Kidney epithelial cell (primary cell): ENCODE results near the gene FAM110D. TPM values are rescaled to one million over a fixed set of nuclear protein-coding genes. Genes with fewer than 3 reads are reported as not detected.

Experiments used
- DNase-seq: peaks from one replicate; pipeline ENCODE4 v3.0.0-alpha.2; 2010; ENCODE audit warnings: low read depth
- H3K27me3 ChIP-seq: 2 replicates; pipeline ENCODE4 v1.6.0; 2011; ENCODE audit warnings: low read length; ENCODE audit not compliant: control insufficient read depth, insufficient read depth
- H3K36me3 ChIP-seq: 2 replicates; pipeline ENCODE4 v1.5.1; 2011; ENCODE audit warnings: low read length; ENCODE audit not compliant: control insufficient read depth, insufficient read depth
- H3K4me3 ChIP-seq: 2 replicates; pipeline ENCODE4 v1.5.1; 2011; ENCODE audit warnings: low read depth, mild to moderate bottlenecking, control low read depth, low read length
- CTCF ChIP-seq: IDR thresholded peaks from 2 replicates; pipeline ENCODE4 v1.5.1; 2011; ENCODE audit warnings: mild to moderate bottlenecking, moderate library complexity, low read length, control low read depth, inconsistent platforms; ENCODE audit not compliant: insufficient read depth, poor library complexity, severe bottlenecking
- total RNA-seq: library from RNA; depleted of rRNA; stranded (reverse); fragments of >200 nt; gene quantifications from 2 replicates; pipeline ENCODE4 v1.2.3, GENCODE V29; 2015

The FAM110D gene
- total RNA-seq, 1 donor from 2014 or later: 0.79 TPM

DNA sequence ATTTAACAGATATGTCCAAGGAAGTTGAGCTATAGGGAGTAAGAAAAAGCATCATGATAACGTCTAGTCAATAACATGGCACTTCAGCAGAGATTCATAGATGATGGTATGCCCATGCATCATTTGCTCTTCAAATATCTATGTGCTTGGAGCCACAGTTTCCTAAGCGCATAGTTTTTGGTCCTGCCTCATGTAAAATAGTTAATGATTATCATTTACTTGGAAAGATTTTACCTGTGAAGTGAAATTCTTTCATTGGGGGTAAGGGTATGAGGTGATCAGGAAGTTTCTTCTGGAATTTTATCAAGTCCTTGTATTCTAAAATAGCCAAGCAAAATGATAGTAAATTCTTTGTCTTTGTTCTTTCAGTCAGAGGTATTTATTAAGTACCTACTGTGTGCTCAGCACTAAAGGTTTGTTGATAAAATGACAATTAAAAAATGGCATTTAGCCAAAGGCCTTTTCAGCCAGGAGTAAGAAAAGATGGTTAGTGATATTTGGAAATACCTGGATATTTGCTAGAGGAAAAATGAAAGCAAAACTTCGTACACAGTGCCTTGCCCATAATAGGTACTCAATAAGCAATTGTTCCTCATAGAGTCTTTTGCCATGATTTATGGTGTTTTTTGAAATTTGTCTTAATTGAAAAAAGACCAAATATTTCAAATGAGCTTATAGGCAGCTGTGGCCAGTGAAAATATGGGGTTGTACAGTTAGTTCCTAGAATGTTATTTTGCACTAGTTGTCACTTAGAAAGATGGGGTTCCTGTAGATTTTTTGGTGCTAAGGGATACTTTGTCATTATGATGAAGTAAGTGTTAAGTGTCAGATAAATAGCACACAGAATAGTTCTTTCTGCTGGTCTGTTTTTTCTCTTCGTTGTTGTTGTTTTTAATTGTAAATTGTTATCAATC, 34.2 kb upstream of the FAM110D start:
- Histone ChIP-seq H3K27me3 (no peaks in the 10 kb centered on the region), H3K36me3 (no peaks in the 10 kb centered on the region), H3K4me3 (no peak overlapping the region)
- no peak for TF ChIP-seq CTCF
- DNase-seq: no peak

DNA sequence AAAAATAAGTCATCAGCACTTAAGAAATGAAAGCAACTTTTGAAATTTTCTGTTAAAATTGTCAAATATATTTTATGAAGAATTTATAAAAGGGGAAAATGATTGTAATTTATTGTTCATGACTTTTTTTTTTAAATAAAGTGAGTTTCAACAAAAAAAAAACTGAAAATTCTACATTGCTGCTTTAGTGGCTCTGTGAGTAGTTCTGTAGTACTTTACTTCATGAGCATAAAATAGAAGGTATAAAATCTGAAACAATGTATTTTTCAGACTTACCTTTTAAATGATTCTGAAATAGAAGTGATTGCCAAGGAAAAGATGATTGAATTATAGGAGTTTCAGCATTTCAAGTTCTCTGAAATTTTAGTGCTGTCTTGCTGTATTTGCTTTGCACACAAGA, 33.5 kb upstream of the FAM110D start:
- no peak for TF ChIP-seq CTCF
- no peak for DNase-seq
- H3K36me3 ChIP-seq: no peaks in the 10 kb centered on the region

GRCh38 chr1:26125946-26126320, 32.9 kb upstream of the FAM110D start:
- TF ChIP-seq CTCF: no peak

More for the DNA sequence above, 33.5 kb upstream of the FAM110D start:
- Histone ChIP-seq H3K4me3 (no peak overlapping the region), H3K27me3 (no peaks in the 10 kb centered on the region)

GRCh38 chr1:26126321-26127084, 32.4 kb upstream of the FAM110D start:
- no peak overlapping the region for H3K4me3 ChIP-seq
- H3K36me3 ChIP-seq: no peaks in the 10 kb centered on the region
- TF ChIP-seq CTCF: no peak
- no peaks in the 10 kb centered on the region for H3K27me3 ChIP-seq
- no peak for DNase-seq

More at GRCh38 chr1:26125946-26126320, 32.9 kb upstream of the FAM110D start:
- no peak for DNase-seq
- Histone ChIP-seq H3K4me3 (no peak overlapping the region), H3K27me3 (no peaks in the 10 kb centered on the region), H3K36me3 (no peaks in the 10 kb centered on the region)

- Histone ChIP-seq H3K4me3 (no peak overlapping the region), H3K27me3 (no peaks in the 10 kb centered on the region), H3K36me3 (no peaks in the 10 kb centered on the region)
- TF ChIP-seq CTCF: no peak
- DNase-seq: no peak
Observed at GRCh38 chr1:26127235-26128163, 31.4 kb upstream of the FAM110D start.
